RWPE1 (cell line): ENCODE measurements around the gene CDK5RAP2.
A peak's percentile ranks its signal among the peaks of the same experiment; 100 is the strongest.

ENCODE experiments used
- CTCF ChIA-PET: fragments of 350-600 bp; sonication (Branson Sonifier 250); formaldehyde crosslinking; extraction: SDS; loops from one replicate; lab custom pipeline; 2021; lab: Yijun Ruan, JAX
- POLR2A ChIA-PET: fragments of 400-600 bp; formaldehyde crosslinking; extraction: SDS; loops from one replicate; lab custom pipeline; 2020; ENCODE audit warnings: antibody characterized with exemption; ENCODE audit not compliant: low non-redundant PET; lab: Yijun Ruan, JAX
- DNase-seq: peaks from one replicate; pipeline ENCODE4 v3.0.0; 2012; ENCODE audit warnings: low spot score
- H3K27ac ChIP-seq: fragments of 450-650 bp; 2 replicates; pipeline ENCODE4 v1.5.1; 2017
- CTCF ChIP-seq: fragments of 450-650 bp; conservative IDR thresholded peaks from 2 replicates; pipeline ENCODE4 v1.5.1; 2017; ENCODE audit warnings: low read depth, mild to moderate bottlenecking

The CDK5RAP2 gene

DNA sequence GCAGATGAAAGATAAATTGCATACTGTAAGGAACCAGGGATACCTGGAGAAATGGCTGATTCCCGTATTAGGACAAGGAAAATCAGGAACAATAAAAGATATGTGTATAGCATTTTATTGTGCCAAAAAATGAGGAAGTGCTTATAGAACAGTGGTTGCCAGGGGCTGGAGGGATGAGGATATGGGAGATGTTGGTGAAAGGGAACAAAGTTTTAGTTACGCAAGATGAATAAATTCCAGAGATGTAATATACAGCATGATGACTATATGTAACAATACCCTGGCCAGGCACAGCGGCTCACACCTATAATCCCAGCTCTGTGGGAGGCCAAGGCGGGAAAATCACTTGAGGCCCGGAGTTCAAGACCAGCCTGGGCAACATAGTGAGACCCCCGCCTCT, 101.8 kb downstream of the CDK5RAP2 start:
- no peak for TF ChIP-seq CTCF
- DNase-seq: peak; percentile 50
- CTCF ChIA-PET: interaction anchor here (1.4 kb wide), 2 partner anchors 17 to 26 kb away, joined by 4 read pairs; no protein-coding TSS in a partner anchor
- POLR2A ChIA-PET: no interaction called here
- peak overlapping the region; percentile 93 for H3K27ac ChIP-seq

- peak overlapping the region; percentile 87 for H3K27ac ChIP-seq
- CTCF ChIA-PET: interaction anchor here (0.5 to 1.4 kb wide), 22 partner anchors 8 to 1069 kb away, joined by 3 to 8 read pairs (median 4); no protein-coding TSS in a partner anchor
- peak; percentile 75 for DNase-seq
- POLR2A ChIA-PET: no interaction called here
- TF ChIP-seq CTCF: peak; percentile 100
Observed at GRCh38 chr9:120477534-120478001, 102.4 kb downstream of the CDK5RAP2 start.

DNA sequence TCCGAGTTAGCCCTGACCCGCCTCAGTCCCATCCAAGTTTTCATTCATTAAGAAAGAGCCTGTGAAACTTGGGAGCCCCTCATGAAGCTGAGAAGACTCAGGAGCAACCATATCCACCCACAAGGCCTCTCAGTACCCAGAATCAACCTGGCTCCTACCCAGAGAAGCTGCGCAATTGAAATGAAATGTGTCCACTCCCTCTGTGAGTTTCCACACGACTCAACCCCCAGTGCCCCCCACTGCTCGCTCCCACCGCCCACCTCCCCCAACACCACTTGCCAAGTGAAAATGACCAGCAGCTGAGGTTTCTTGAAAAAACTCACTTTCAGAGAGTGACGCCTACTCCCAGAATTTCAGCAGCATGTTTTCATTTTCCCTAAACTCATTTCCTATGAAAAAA, 104.6 kb downstream of the CDK5RAP2 start:
- TF ChIP-seq CTCF: no peak
- H3K27ac ChIP-seq: peak overlapping the region; percentile 47
- ChIA-PET POLR2A (no interaction called here), CTCF (interaction anchor here (0.6 kb wide), 2 partner anchors 474 to 1323 kb away, joined by 3 to 4 read pairs; no protein-coding TSS in a partner anchor)
- DNase-seq: no peak

DNA sequence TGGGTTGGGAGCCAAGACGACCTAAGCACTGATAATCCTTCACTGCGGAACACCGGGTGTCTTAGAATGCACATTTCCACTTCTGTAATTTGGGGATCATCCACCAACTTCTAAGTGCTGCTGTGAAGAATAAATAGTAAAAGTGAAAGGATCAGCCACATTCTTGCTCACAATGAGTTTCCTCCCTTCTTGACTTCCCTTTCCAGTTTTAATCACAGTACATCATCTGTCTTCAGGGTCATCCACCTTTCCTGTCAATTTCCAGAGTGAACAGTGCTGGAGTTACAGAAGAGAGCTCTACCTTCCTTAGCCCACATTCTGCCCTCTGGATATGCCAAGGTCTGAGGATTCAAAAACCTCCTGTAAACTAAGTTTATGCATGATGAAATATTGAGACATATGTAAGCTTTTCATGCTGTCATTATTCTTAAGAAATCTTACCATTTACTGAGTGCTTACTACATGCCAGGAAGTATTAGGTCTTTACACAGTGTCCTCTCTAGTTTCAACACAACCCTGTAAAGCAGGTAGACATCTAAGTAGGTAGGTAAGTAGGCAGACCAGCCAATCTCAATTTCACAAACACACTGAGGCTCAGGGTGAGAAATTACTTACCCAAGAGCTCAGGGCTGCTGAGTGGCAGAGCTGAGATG, 105.2 kb downstream of the CDK5RAP2 start:
- no peak for DNase-seq
- no peak for TF ChIP-seq CTCF
- POLR2A ChIA-PET: no interaction called here
- H3K27ac ChIP-seq: no peak overlapping the region
- CTCF ChIA-PET: interaction anchor here (0.6 kb wide), 1 partner anchor 1323 kb away, joined by 4 read pairs; no protein-coding TSS in a partner anchor

- CTCF ChIA-PET: interaction anchor here (0.6 kb wide), 1 partner anchor 212 kb away, joined by 4 read pairs; no protein-coding TSS in a partner anchor
- POLR2A ChIA-PET: no interaction called here
- H3K27ac ChIP-seq: no peak overlapping the region
- DNase-seq: no peak
- TF ChIP-seq CTCF: no peak
Observed at GRCh38 chr9:120473608-120474007, 106.4 kb downstream of the CDK5RAP2 start.

GRCh38 chr9:120465685-120466407, 114.1 kb downstream of the CDK5RAP2 start:
- ChIA-PET POLR2A (interaction anchor here (0.7 kb wide), 1 partner anchor 10 kb away, joined by 3 read pairs; no protein-coding TSS in a partner anchor), CTCF (no interaction called here)
- TF ChIP-seq CTCF: no peak
- H3K27ac ChIP-seq: no peak overlapping the region
- DNase-seq: no peak
